Kidney epithelial cell (primary cell): Measurements from ENCODE around the gene AKNA. TPM values are rescaled to one million over a fixed set of nuclear protein-coding genes. Genes with fewer than 3 reads are reported as not detected.

Source experiments
- DNase-seq: peaks from one replicate; pipeline ENCODE4 v3.0.0-alpha.2; 2010; ENCODE audit warnings: low read depth
- H3K27me3 ChIP-seq: 2 replicates; pipeline ENCODE4 v1.6.0; 2011; ENCODE audit warnings: low read length; ENCODE audit not compliant: control insufficient read depth, insufficient read depth
- H3K36me3 ChIP-seq: 2 replicates; pipeline ENCODE4 v1.5.1; 2011; ENCODE audit warnings: low read length; ENCODE audit not compliant: control insufficient read depth, insufficient read depth
- H3K4me3 ChIP-seq: 2 replicates; pipeline ENCODE4 v1.5.1; 2011; ENCODE audit warnings: low read depth, mild to moderate bottlenecking, control low read depth, low read length
- total RNA-seq: library from RNA; depleted of rRNA; stranded (reverse); fragments of >200 nt; gene quantifications from 2 replicates; pipeline ENCODE4 v1.2.3, GENCODE V29; 2015
- TF ChIP-seq, protein P1 (sequence below): IDR thresholded peaks from 2 replicates; pipeline ENCODE4 v1.5.1; 2011; ENCODE audit warnings: mild to moderate bottlenecking, moderate library complexity, low read length, control low read depth, inconsistent platforms; ENCODE audit not compliant: insufficient read depth, poor library complexity, severe bottlenecking

Gene AKNA
- total RNA-seq, 1 donor from 2014 or later, result 34.6 TPM

DNA sequence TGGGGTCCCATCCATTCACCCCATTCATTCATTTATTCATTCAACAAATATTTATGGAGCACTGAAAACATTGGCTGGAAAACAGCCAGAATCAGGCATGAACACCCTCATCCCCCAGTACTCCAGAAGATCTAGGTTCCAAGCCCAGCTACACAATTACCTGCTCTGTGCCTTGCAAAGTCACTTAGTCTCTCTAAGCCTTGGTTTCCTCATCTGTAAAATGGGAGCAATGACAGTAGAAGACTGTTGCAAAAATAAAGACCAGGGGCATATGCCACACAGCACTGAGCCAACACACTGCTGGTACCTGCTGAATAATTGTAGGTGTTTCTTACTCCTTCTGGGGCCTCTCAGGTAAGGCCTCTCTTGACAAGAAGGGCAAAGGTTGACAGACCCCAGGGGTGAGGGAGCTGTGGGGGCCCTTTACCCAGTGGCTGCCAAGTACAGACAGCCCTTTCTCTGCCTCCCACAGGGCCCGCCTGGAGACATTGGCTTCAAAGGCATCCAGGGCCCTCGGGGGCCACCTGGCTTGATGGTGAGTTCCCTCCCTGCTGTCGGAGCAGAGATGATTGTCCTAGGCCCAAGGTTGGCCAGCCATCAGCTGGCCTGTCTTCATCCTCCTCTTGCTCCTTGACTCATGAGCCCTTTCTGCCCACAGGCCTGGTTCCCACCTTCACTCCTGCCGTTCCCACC is 87.5 kb downstream of the AKNA start:
- no peak for DNase-seq
- Histone ChIP-seq H3K4me3 (no peak overlapping the region), H3K27me3 (no peaks in the 10 kb centered on the region), H3K36me3 (no peaks in the 10 kb centered on the region)
- TF ChIP-seq, protein P1, sequence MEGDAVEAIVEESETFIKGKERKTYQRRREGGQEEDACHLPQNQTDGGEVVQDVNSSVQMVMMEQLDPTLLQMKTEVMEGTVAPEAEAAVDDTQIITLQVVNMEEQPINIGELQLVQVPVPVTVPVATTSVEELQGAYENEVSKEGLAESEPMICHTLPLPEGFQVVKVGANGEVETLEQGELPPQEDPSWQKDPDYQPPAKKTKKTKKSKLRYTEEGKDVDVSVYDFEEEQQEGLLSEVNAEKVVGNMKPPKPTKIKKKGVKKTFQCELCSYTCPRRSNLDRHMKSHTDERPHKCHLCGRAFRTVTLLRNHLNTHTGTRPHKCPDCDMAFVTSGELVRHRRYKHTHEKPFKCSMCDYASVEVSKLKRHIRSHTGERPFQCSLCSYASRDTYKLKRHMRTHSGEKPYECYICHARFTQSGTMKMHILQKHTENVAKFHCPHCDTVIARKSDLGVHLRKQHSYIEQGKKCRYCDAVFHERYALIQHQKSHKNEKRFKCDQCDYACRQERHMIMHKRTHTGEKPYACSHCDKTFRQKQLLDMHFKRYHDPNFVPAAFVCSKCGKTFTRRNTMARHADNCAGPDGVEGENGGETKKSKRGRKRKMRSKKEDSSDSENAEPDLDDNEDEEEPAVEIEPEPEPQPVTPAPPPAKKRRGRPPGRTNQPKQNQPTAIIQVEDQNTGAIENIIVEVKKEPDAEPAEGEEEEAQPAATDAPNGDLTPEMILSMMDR, result no peak

DNA sequence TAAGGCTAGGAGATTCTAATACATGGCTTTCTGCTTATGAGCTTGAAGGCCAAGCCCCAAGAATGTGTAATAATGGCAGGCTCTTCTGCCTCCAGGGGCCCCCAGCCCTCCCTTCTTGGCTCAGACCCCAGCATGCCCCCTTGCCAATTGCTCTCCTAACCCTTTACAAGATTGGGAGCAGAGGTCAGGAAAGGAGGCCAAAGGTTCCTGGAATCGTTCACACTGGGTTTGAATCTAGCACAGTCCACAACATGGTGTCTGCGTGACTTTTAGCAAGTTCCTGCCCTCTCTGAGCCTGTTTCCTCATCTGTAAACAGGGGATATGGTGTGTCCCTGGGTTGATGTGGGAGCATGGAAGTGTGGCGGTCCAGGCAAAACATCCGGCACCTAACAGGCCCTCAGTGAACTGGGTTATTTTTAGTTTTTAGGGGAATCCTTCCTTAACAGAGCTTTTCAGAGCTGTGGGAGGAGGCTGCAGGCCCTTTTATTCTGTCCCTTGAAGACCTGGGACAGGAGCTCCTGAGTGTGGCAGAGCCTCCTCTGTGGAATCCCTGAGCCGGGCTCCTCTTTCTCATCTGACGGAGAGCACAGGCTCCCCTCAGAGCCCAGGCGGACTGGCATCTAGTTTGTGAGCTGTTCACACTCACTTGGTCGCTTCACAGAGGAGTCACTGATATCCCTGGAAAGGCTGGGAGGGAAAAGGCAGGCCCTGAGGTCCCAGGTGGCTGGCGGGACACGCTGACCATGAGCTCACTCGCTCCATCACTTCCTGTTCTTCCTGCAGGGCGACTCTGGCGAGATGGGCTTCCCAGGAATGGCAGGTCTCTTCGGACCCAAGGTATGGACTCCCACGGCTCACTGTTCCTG is 88.3 kb downstream of the AKNA start:
- no peaks in the 10 kb centered on the region for H3K27me3 ChIP-seq
- no peaks in the 10 kb centered on the region for H3K36me3 ChIP-seq
- TF ChIP-seq, protein P1, result no peak
- DNase-seq, result no peak
- H3K4me3 ChIP-seq, result no peak overlapping the region

- TF ChIP-seq, protein P1, result no peak
- Histone ChIP-seq H3K36me3 (no peaks in the 10 kb centered on the region), H3K4me3 (no peak overlapping the region), H3K27me3 (no peaks in the 10 kb centered on the region)
- no peak for DNase-seq
These were observed 91.4 kb downstream of the AKNA start for GRCh38 chr9:114296338-114296737.

- H3K36me3 ChIP-seq, result peaks cover 1% of the 10 kb centered on the region
These were observed 93.1 kb downstream of the AKNA start for GRCh38 chr9:114294664-114295063.

DNA sequence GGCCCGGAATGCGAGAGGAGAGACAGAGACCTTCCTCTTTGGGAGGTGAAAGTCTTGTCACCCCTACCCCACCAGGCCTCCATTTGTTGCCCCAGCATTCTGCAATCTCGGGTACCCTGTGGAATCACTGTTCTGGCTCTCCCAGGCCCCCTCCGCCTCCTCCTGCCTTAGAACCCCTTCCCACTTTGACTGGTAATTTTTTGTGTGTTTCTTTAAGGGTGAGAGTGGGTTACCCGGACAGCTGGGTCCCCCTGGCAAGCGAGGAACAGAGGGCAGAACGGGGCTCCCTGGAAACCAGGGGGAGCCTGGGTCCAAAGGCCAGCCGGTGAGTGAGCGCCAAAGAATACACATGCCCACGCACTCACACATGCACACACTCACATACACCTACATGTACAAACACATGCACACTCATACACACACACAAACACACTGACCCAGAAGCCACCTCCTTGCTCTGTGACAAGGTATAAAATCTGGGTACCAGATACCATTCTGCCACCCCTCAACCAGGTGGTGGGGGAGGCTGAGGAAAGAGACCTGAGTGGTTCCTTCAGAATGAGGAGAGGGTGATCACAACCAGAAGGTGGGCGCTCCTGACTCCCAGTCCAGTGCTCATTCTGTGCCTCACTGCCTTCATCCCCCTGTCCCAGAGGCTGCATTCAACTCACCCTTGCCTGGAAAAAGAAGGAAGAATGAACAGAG is 95.7 kb downstream of the AKNA start:
- Histone ChIP-seq H3K4me3 (no peak overlapping the region), H3K27me3 (no peaks in the 10 kb centered on the region), H3K36me3 (peaks cover 1% of the 10 kb centered on the region)
- no peak for DNase-seq
- TF ChIP-seq, protein P1, result no peak

More at GRCh38 chr9:114294664-114295063, 93.1 kb downstream of the AKNA start:
- no peaks in the 10 kb centered on the region for H3K27me3 ChIP-seq
- no peak overlapping the region for H3K4me3 ChIP-seq
- TF ChIP-seq, protein P1, result no peak
- DNase-seq, result no peak
